HepG2 (cell line): ENCODE results near the gene ATP8A2. TPM values are rescaled to one million over a fixed set of nuclear protein-coding genes. Genes with fewer than 3 reads are reported as not detected.

ENCODE experiments used
- ATAC-seq: fragments of 200-7000 bp; cut with Tn5 transposase; 3 replicates; pipeline ENCODE4 v1.9.1; 2020; ENCODE audit warnings: mild to moderate bottlenecking, moderate library complexity
- BruUV-seq: library from RNA; stranded (reverse); fragments of 400-500 nt; replicated peaks from 2 replicates; lab custom pipeline; 2021; lab: Mats Ljungman, UMichigan
- CTCF ChIA-PET: fragments of 300-600 bp; formaldehyde crosslinking; extraction: SDS; loops from one replicate; lab custom pipeline; 2021; ENCODE audit warnings: low total read pairs, inconsistent platforms, low intra/inter-chr PET ratio; lab: Yijun Ruan, JAX
- POLR2A ChIA-PET: fragments of 350-600 bp; sonication (Branson Sonifier 250); formaldehyde crosslinking; loops from one replicate; lab custom pipeline; 2020; ENCODE audit warnings: antibody characterized with exemption, inconsistent platforms; lab: Yijun Ruan, JAX
- DNase-seq: peaks from one replicate; pipeline ENCODE4 v3.0.0-alpha.2; 2015; ENCODE audit warnings: low spot score
- FAIRE-seq: peaks from 3 replicates; lab custom pipeline; 2011; peaks lifted over from hg19 to GRCh38; lab: Jason Lieb, UNC
- H2AFZ ChIP-seq: one replicate; pipeline ENCODE4 v1.6.1; 2011; ENCODE audit warnings: low read length, inconsistent platforms
- H3K27ac ChIP-seq: fragments of 300-600 bp; 3 replicates; pipeline ENCODE4 v1.8.0; 2011; ENCODE audit warnings: mixed run types, mild to moderate bottlenecking, mixed read lengths, low read length, inconsistent platforms; ENCODE audit not compliant: insufficient read depth; ENCODE audit errors: extremely low read length
- H3K27me3 ChIP-seq, 2 experiments: fragments of 200-600 bp in 1 of 2; 2 replicates in 1 of 2; 3 replicates in 1 of 2; pipeline versions ENCODE4 v1.6.0 to v1.8.0; 2011; ENCODE audit warnings: low read length in 2 of 2, mild to moderate bottlenecking in 2 of 2, moderate library complexity in 2 of 2, inconsistent platforms in 1 of 2; ENCODE audit not compliant: insufficient read depth in 2 of 2, control insufficient read depth in 1 of 2
- H3K36me3 ChIP-seq, 2 experiments: fragments of 200-600 bp in 1 of 2; replicated peaks in 1 of 2; 2 replicates in 1 of 2; 3 replicates in 1 of 2; pipeline versions ENCODE4 v1.5.1 to v1.8.0; 2011; ENCODE audit warnings: low read length in 2 of 2, inconsistent platforms in 1 of 2; ENCODE audit not compliant: insufficient read depth in 2 of 2, control insufficient read depth in 1 of 2
- H3K4me1 ChIP-seq: 2 replicates; pipeline ENCODE4 v1.5.1; 2012; ENCODE audit warnings: low read length, inconsistent platforms; ENCODE audit not compliant: insufficient read depth
- H3K4me2 ChIP-seq: 2 replicates; pipeline ENCODE4 v1.6.0; 2011; ENCODE audit warnings: low read depth, low read length, inconsistent platforms
- H3K4me3 ChIP-seq, 3 experiments: fragments of 200-600 bp in 1 of 3; sonication (generic), shearing (Covaris generic) in 1 of 3; replicated peaks in 1 of 3; 2 replicates each; pipeline ENCODE4 v1.5.1; 2011 to 2016; ENCODE audit warnings: low read length in 3 of 3, inconsistent platforms in 2 of 3, low read depth in 2 of 3, mild to moderate bottlenecking in 2 of 3, control low read depth in 1 of 3, mixed read lengths in 1 of 3; ENCODE audit not compliant: insufficient read depth in 1 of 3
- H3K79me2 ChIP-seq: one replicate; pipeline ENCODE4 v1.6.1; 2011; ENCODE audit warnings: low read length, inconsistent platforms; ENCODE audit not compliant: insufficient read depth
- H3K9ac ChIP-seq: 2 replicates; pipeline ENCODE4 v1.6.0; 2011; ENCODE audit warnings: mild to moderate bottlenecking, low read depth, low read length, inconsistent platforms; ENCODE audit not compliant: insufficient read depth
- H3K9me3 ChIP-seq: 2 replicates; pipeline ENCODE4 v1.5.1; 2012; ENCODE audit warnings: mild to moderate bottlenecking, low read length
- H4K20me1 ChIP-seq: 2 replicates; pipeline ENCODE4 v1.6.0; 2011; ENCODE audit warnings: inconsistent platforms, mild to moderate bottlenecking, low read length, moderate library complexity; ENCODE audit not compliant: insufficient read depth
- FOXC1 ChIP-seq: sonication (generic); formaldehyde crosslinking; IDR thresholded peaks from 2 replicates; pipeline ENCODE4 v1.8.0; 2022; ENCODE audit warnings: mild to moderate bottlenecking, missing genetic modification reagents, borderline replicate concordance
- FOXO1 ChIP-seq: sonication (generic); formaldehyde crosslinking; IDR thresholded peaks from 2 replicates; pipeline ENCODE4 v1.4.0; 2020; ENCODE audit warnings: missing genetic modification reagents
- HIVEP1 ChIP-seq: sonication (generic); formaldehyde crosslinking; IDR thresholded peaks from 2 replicates; pipeline ENCODE4 v1.4.0; 2020; ENCODE audit warnings: mild to moderate bottlenecking, missing genetic modification reagents
- JUN ChIP-seq: sonication (generic); formaldehyde crosslinking; IDR thresholded peaks from 2 replicates; pipeline ENCODE4 v1.4.0; 2020; ENCODE audit warnings: mild to moderate bottlenecking, missing genetic modification reagents
- KMT2A ChIP-seq: sonication (generic); formaldehyde crosslinking; IDR thresholded peaks from 2 replicates; pipeline ENCODE4 v1.4.0; 2020; ENCODE audit warnings: missing genetic modification reagents
- RFX3 ChIP-seq: IDR thresholded peaks from 2 replicates; pipeline ENCODE4 v1.6.1; 2016; ENCODE audit warnings: missing biosample characterization, missing genetic modification reagents
- ZMYM2 ChIP-seq: sonication (generic); formaldehyde crosslinking; IDR thresholded peaks from 2 replicates; pipeline ENCODE4 v1.8.0; 2022; ENCODE audit warnings: mild to moderate bottlenecking, missing genetic modification reagents
- ZNF292 ChIP-seq: sonication (generic); formaldehyde crosslinking; IDR thresholded peaks from 2 replicates; pipeline ENCODE4 v1.8.1; 2022; ENCODE audit warnings: mild to moderate bottlenecking, low read depth, missing genetic modification reagents, borderline replicate concordance
- ZNF713 ChIP-seq: sonication (generic); formaldehyde crosslinking; IDR thresholded peaks from 2 replicates; pipeline ENCODE4 v1.4.0; 2020; ENCODE audit warnings: mild to moderate bottlenecking, missing genetic modification reagents
- WGBS: methylation state at CpG from one replicate; pipeline ENCODE4 v1.1.6; 2017; ENCODE audit warnings: low lambda C conversion rate; 5-methylcytosine and 5-hydroxymethylcytosine counted together
- in situ Hi-C: cut with HindIII; loops from 2 replicates; pipeline ENCODE4 v1.10.0; 2017; ENCODE audit warnings: low pct_unique_long_range_greater_than_20kb; ENCODE audit not compliant: extremely low pct_ligation_motif_present
- intact Hi-C: fragments of 100-400 bp; cut with micrococcal nuclease; formaldehyde crosslinking; loops from one replicate; pipeline ENCODE4 v1.10.0; 2022; ENCODE audit not compliant: unreplicated experiment
- polyA plus RNA-seq, 8 experiments: library from polyadenylated mRNA; depleted of rRNA in 3 of 8; stranded (reverse) in 7 of 8; unstranded in 1 of 8; fragments of >200 nt; fragmentation: Illumina TruSeq in 4 of 8; extraction: Trizol in 4 of 8; gene quantifications; 2 replicates each; pipeline versions ENCODE4 v1.2.1 to v1.2.3, GENCODE V29; 2011 to 2016; ENCODE audit warnings: low read depth in 4 of 8, missing spikeins in 1 of 8, mixed read lengths in 1 of 8; ENCODE audit not compliant: insufficient read depth in 1 of 8
- total RNA-seq, 5 experiments: library from RNA; depleted of rRNA; stranded (reverse); fragments of >200 nt; fragmentation: Illumina TruSeq; extraction: Trizol; gene quantifications; 2 replicates each; pipeline ENCODE4 v1.2.3, GENCODE V29; 2016; ENCODE audit warnings: low read depth in 1 of 5
- TF ChIP-seq, protein P1 (sequence below): IDR thresholded peaks from 2 replicates; pipeline ENCODE4 v1.6.1; 2016; ENCODE audit warnings: mild to moderate bottlenecking, missing biosample characterization, missing genetic modification reagents
- TF ChIP-seq, protein P2 (sequence below): sonication (generic); formaldehyde crosslinking; IDR thresholded peaks from 2 replicates; pipeline ENCODE4 v1.4.0; 2020; ENCODE audit warnings: mild to moderate bottlenecking, missing genetic modification reagents, borderline replicate concordance
- TF ChIP-seq, protein P3 (sequence below): sonication (generic); formaldehyde crosslinking; IDR thresholded peaks from 2 replicates; pipeline ENCODE4 v1.5.0; 2020; ENCODE audit warnings: mild to moderate bottlenecking, low read depth, missing genetic modification reagents, borderline replicate concordance
- TF ChIP-seq, protein P4 (sequence below): sonication (generic); formaldehyde crosslinking; IDR thresholded peaks from 2 replicates; pipeline ENCODE4 v1.5.0; 2020; ENCODE audit warnings: missing genetic modification reagents

Gene ATP8A2
- total and polyA plus RNA-seq, 2 of the 13 experiments (the other 11 are each of a cell fraction or from before 2014, with no cell fraction given): 0.09 TPM; not detected in 1

- H3K4me3 ChIP-seq: no peak overlapping the region
- ATAC-seq (no peak), FAIRE-seq (no peak), DNase-seq (no peak)
- intact Hi-C loops: no loop called here
- no peak for TF ChIP-seq FOXO1 (CRISPR knock-in tag)
- no peak for TF ChIP-seq RFX3 (CRISPR knock-in tag)
- TF ChIP-seq KMT2A (CRISPR knock-in tag): no peak
- no peak for TF ChIP-seq ZNF292 (CRISPR knock-in tag)
- TF ChIP-seq JUN (CRISPR knock-in tag): no peak
- TF ChIP-seq ZMYM2: no peak
- TF ChIP-seq, protein P1, sequence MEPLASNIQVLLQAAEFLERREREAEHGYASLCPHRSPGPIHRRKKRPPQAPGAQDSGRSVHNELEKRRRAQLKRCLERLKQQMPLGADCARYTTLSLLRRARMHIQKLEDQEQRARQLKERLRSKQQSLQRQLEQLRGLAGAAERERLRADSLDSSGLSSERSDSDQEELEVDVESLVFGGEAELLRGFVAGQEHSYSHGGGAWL (CRISPR knock-in tag): no peak
- TF ChIP-seq HIVEP1: no peak
- TF ChIP-seq, protein P2, sequence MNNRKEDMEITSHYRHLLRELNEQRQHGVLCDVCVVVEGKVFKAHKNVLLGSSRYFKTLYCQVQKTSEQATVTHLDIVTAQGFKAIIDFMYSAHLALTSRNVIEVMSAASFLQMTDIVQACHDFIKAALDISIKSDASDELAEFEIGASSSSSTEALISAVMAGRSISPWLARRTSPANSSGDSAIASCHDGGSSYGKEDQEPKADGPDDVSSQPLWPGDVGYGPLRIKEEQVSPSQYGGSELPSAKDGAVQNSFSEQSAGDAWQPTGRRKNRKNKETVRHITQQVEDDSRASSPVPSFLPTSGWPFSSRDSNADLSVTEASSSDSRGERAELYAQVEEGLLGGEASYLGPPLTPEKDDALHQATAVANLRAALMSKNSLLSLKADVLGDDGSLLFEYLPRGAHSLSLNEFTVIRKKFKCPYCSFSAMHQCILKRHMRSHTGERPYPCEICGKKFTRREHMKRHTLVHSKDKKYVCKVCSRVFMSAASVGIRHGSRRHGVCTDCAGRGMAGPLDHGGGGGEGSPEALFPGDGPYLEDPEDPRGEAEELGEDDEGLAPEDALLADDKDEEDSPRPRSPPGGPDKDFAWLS (CRISPR knock-in tag): no peak
- no peak for TF ChIP-seq FOXC1 (CRISPR knock-in tag)
- TF ChIP-seq, protein P3, sequence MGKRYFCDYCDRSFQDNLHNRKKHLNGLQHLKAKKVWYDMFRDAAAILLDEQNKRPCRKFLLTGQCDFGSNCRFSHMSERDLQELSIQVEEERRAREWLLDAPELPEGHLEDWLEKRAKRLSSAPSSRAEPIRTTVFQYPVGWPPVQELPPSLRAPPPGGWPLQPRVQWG (CRISPR knock-in tag): no peak
- TF ChIP-seq ZNF713 (CRISPR knock-in tag): no peak
- TF ChIP-seq, protein P4, sequence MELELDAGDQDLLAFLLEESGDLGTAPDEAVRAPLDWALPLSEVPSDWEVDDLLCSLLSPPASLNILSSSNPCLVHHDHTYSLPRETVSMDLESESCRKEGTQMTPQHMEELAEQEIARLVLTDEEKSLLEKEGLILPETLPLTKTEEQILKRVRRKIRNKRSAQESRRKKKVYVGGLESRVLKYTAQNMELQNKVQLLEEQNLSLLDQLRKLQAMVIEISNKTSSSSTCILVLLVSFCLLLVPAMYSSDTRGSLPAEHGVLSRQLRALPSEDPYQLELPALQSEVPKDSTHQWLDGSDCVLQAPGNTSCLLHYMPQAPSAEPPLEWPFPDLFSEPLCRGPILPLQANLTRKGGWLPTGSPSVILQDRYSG: no peak
- H3K79me2 ChIP-seq: no peaks in the 10 kb centered on the region
- H3K27ac ChIP-seq: no peak overlapping the region
- no peaks in the 10 kb centered on the region for H4K20me1 ChIP-seq
- WGBS: 33% methylated on average over 6 of the region's 6 CpGs
- H3K9ac ChIP-seq: no peak overlapping the region
- no TSS peak for BruUV-seq
- POLR2A ChIA-PET: no interaction called here
- H3K36me3 ChIP-seq: no peaks in the 10 kb centered on the region
- H3K27me3 ChIP-seq: peaks cover 0 to 13% of the 10 kb centered on the region in 2 experiments; a peak in 2 of 5 replicates
- H3K9me3 ChIP-seq: no peaks in the 10 kb centered on the region
- no peak overlapping the region for H2AFZ ChIP-seq
- no peak overlapping the region for H3K4me2 ChIP-seq
- in situ Hi-C loops: no loop called here
- no peaks in the 10 kb centered on the region for H3K4me1 ChIP-seq
- CTCF ChIA-PET: no interaction called here
Observed at GRCh38 chr13:25927363-25927762, 555.6 kb downstream of the ATP8A2 start.
